HG02981 (cell line): ENCODE data around the gene ENTHD1.

Source experiments
- ATAC-seq: cut with Tn5 transposase; IDR thresholded peaks from one replicate; pipeline ENCODE4 v1.9.1; 2021; ENCODE audit warnings: mild to moderate bottlenecking, moderate library complexity; ENCODE audit not compliant: unreplicated experiment

Gene ENTHD1

GRCh38 chr22:39800790-39801520, 92.6 kb downstream of the ENTHD1 start:
- no peak for ATAC-seq

- ATAC-seq: no peak
These were observed 95.9 kb downstream of the ENTHD1 start for GRCh38 chr22:39797528-39798147.

GRCh38 chr22:39789788-39790187, 103.8 kb downstream of the ENTHD1 start:
- ATAC-seq: no peak

DNA sequence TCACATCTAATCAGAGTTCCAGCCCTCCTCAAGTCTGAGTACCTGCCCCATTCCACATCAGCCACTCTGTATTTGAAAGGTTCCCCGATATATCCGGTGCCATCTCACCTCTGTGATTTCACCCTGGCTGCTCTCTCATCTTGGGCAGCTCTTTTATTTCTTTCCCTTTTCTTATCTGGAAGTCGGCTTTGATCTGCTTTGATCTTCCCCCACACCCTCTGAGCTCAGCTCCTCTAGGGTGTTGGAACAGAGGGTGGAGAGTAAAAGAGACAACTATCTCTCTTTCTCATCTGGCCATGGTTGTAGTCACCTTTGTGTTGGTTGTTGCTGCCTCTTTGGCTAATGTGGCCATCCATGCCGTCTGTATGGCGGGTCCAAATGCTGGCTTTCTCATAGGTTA, 108.3 kb downstream of the ENTHD1 start:
- ATAC-seq: no peak

GRCh38 chr22:39777716-39778454, 115.7 kb downstream of the ENTHD1 start:
- ATAC-seq: no peak

GRCh38 chr22:39776295-39777009, 117.1 kb downstream of the ENTHD1 start:
- ATAC-seq: no peak

DNA sequence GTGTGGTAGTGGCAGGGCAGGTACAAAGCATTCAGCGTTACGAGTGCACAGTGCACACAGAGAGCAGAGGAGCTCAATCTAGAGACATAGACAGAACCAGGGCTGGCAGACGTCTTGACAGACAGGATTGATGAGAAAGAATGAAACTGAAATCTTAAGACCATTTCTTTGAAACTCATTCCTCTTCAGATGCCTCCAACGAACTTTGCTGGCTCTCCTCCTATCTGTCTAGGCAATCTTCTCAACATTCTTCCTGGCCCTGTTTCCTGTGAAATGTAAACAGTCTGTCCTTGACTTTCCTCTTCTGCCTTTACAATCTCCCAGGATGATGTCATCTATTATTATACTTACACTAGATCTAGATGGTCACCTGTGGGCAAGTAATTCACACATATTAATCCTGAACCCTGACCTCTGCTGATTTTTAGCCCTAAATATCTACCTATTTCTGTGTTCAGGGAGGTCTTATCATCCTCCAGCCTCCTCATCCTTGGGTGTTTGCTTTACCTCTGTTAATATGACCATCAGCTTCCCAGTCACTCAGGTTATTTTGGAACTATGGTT, 119.5 kb downstream of the ENTHD1 start:
- peak; percentile 65 for ATAC-seq

DNA sequence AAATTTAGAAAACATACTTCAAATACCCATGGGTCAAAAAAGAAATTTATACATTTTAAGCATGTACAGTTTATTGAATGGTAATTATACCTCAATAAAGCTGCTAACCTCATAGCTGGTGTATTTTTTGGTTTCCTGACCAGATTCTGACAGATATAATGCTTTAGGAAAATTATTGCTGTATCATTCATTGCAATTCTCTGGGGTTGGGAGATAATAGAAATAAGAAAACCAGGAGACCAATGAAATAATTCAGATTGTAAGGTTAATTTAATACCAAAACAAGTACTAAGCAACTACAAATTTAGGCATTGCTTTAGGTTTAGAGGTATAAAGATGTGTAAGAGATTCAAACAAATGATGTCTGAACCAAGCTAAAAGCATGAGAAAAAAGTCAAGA, 120.1 kb downstream of the ENTHD1 start:
- no peak for ATAC-seq

DNA sequence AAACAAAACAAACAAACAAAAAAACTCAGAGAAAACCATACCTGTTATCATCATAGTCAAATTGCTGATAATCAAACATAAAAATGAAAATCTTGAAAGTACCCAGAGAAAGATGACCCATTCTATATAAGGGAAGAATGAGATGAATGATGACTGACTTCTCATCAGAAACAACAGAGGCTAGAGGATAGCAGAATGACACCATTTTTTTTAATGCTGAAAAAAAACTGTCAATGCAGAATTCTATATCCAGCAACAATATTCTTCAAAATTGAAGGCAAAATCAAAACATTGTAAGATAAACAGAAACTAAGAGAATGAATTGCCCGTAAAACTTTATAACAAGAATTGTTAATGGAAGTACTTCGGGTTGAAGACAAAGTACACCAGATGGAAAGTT, 122.1 kb downstream of the ENTHD1 start:
- ATAC-seq: no peak

DNA sequence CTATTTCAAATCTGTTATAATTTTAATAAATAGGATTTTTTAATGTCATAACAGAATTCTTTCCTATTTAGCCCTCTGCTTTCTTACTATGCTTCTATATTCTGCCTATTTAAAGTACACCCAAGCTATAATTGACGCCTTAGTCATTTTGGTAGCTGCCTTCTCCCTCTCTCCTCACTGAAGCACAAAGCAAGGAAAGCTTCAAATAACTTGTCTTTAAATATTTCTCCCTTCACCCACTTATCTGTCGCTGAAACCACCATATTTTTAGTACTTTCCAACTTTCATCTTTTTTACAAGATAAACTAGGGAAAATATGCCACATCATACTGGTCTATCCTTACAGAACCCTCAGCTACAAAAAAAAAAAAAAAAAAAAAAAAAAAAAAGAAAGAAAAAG, 127.9 kb downstream of the ENTHD1 start:
- ATAC-seq: no peak

DNA sequence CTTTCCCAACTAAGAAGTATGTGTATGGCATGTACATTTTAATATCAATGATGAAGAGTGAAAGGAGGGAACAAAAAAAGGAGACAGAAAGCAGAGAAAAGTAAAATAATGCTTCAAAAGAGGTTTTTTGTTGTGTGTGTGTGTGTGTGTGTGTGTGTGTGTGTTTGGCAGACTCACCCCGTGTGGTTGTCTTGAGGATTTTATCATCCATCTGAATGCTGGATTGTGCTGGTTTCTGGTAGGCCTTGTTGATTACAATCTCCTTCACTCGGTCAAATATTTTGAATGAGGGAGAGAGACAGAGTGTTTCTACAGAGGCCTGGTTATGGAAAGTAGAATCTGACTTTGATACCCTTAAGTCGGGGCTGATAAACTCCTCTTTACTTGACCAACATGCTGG, 128.5 kb downstream of the ENTHD1 start:
- no peak for ATAC-seq

GRCh38 chr22:39763276-39763675, 130.3 kb downstream of the ENTHD1 start:
- no peak for ATAC-seq

GRCh38 chr22:39750759-39751158, 142.8 kb downstream of the ENTHD1 start:
- ATAC-seq: no peak

- ATAC-seq: no peak
These were observed 144.7 kb downstream of the ENTHD1 start for GRCh38 chr22:39748877-39749276.

DNA sequence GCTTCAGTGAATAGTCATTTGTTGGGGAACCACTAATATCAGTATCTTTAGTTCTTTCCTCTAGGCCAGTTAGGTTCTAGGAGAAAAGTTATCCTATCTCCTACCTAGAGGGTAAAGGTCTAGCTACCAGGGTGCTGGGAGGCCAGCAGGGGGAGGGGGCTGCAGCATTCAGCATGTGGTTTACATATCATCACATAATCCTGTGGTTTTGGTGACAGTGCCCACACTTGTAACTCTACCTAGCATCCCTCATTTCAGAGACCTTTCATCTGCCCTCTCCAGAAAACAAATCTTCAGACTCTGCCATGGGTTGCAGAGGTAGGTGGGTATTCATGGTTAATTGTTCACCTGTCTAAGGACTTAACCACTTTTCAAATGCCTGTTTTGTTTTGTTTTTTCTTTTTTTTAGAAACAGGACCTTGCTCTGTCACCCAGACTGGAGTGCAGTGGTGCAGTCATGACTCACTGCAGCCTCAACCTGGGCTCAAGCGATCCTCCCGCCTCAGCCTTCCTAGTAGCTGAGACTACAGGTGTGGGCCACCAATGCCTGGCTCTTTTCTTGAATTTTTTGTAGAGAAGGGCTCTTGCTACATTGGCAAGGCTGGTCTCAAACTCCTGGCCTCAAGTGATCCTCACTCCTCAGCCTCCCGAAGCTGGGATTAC, 146.8 kb downstream of the ENTHD1 start:
- ATAC-seq: no peak

GRCh38 chr22:39745789-39746188, 147.8 kb downstream of the ENTHD1 start:
- ATAC-seq: no peak

- ATAC-seq: no peak
These were observed 149.2 kb downstream of the ENTHD1 start for GRCh38 chr22:39744353-39744752.

- no peak for ATAC-seq
These were observed 149.6 kb downstream of the ENTHD1 start for GRCh38 chr22:39743935-39744334.

DNA sequence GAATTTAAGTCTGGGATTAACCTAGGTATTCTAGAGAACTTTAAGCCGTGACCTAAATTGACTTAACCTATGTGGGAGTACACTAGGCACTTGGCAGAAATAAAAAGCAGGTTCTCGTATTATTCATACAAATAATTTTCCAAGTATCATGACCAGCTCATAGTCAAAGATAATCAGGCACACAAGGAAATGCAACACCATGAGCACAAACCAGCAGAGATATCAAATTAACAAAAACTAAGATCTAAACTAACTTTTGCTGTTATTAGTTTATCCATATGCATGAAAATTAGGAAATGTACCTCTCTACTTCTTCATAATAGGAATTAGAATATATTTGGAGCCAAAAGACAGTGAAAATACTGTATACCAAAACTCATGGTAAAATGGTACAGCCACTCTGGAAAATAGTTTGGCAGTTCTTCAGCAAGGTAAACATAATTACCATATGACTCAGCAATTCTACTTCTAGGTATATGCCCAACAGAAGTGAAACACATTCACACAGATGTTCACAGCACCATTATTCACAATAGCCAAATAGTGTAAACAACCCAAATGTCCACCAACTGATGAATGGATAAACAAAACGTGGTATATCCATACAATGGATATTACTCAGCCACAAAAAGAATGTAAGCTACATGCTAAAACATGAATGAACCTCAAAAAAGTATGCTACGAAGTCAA, 154.1 kb downstream of the ENTHD1 start:
- ATAC-seq: no peak

- ATAC-seq: no peak
These were observed 154.8 kb downstream of the ENTHD1 start for GRCh38 chr22:39738746-39739145.
